K562 (cell line): ENCODE measurements around the gene GRIA3. TPM values are rescaled to one million over a fixed set of nuclear protein-coding genes. Genes with fewer than 3 reads are reported as not detected.

ENCODE experiments used
- ARID3A ChIP-seq: IDR thresholded peaks from 2 replicates; pipeline ENCODE4 v1.6.1; 2012; ENCODE audit warnings: low read depth, low read length, improper control_type of control experiment, borderline replicate concordance
- BRCA1 ChIP-seq, 2 experiments: fragments of 450-650 bp in 1 of 2; sonication (generic) in 1 of 2; formaldehyde crosslinking in 1 of 2; IDR thresholded peaks; 2 replicates each; pipeline versions ENCODE4 v1.5.0 to v1.6.1; 2017 to 2020; ENCODE audit warnings: mild to moderate bottlenecking in 1 of 2, missing genetic modification reagents in 1 of 2
- CGGBP1 ChIP-seq: fragments of 250-450 bp; sonication (Bioruptor Pico); IDR thresholded peaks from 2 replicates; pipeline ENCODE4 v1.9.0; 2021; ENCODE audit warnings: mild to moderate bottlenecking
- NEUROD1 ChIP-seq: fragments of 150-350 bp; IDR thresholded peaks from 2 replicates; pipeline ENCODE4 v1.6.1; 2014; ENCODE audit warnings: borderline replicate concordance, low read length, low read depth; ENCODE audit not compliant: partially characterized antibody
- NFXL1 ChIP-seq: fragments of 450-650 bp; formaldehyde crosslinking; IDR thresholded peaks from 2 replicates; pipeline ENCODE4 v1.4.0; 2021; ENCODE audit warnings: mild to moderate bottlenecking
- OTX1 ChIP-seq: fragments of 450-650 bp; formaldehyde crosslinking; IDR thresholded peaks from 2 replicates; pipeline ENCODE4 v1.4.0; 2022; ENCODE audit warnings: mild to moderate bottlenecking
- POLR2AphosphoS5 ChIP-seq: IDR thresholded peaks from 2 replicates; pipeline ENCODE4 v1.6.1; 2011; ENCODE audit warnings: mild to moderate bottlenecking, low read depth, low read length, moderate library complexity; ENCODE audit not compliant: control insufficient read depth, insufficient read depth
- PRMT5 ChIP-seq: sonication (generic); formaldehyde crosslinking; IDR thresholded peaks from 2 replicates; pipeline ENCODE4 v1.5.0; 2020; ENCODE audit warnings: missing genetic modification reagents
- SRSF1 ChIP-seq: fragments of 200-400 bp; formaldehyde crosslinking; IDR thresholded peaks from 2 replicates; pipeline ENCODE4 v1.6.1; 2017; ENCODE audit warnings: mild to moderate bottlenecking, low read depth, low read length, moderate library complexity
- STAT6 ChIP-seq: sonication (generic); formaldehyde crosslinking; IDR thresholded peaks from 2 replicates; pipeline ENCODE4 v1.8.1; 2023; ENCODE audit warnings: mild to moderate bottlenecking, missing genetic modification reagents
- THRB ChIP-seq: fragments of 450-650 bp; formaldehyde crosslinking; conservative IDR thresholded peaks from 2 replicates; pipeline ENCODE4 v1.4.0; 2022; ENCODE audit warnings: mild to moderate bottlenecking, missing genetic modification characterization
- XRCC4 ChIP-seq: IDR thresholded peaks from one replicate; pipeline ENCODE4 v1.6.1; 2011; ENCODE audit not compliant: insufficient read depth, insufficient read length; ENCODE audit errors: extremely low read depth
- ZNF449 ChIP-seq: fragments of 250-450 bp; sonication (Bioruptor Pico); IDR thresholded peaks from 2 replicates; pipeline ENCODE4 v1.8.0; 2022; ENCODE audit warnings: moderate library complexity, mild to moderate bottlenecking, inconsistent platforms
- ZZZ3 ChIP-seq: fragments of 450-650 bp; IDR thresholded peaks from 2 replicates; pipeline ENCODE4 v1.6.1; 2016; ENCODE audit warnings: antibody characterized with exemption, mild to moderate bottlenecking, moderate library complexity
- polyA plus RNA-seq, 8 experiments: library from polyadenylated mRNA; depleted of rRNA in 4 of 8; stranded (reverse) in 5 of 8; unstranded in 3 of 8; fragments of >200 nt; fragmentation: Nextera tagmentation in 2 of 8; fragmentation: Illumina TruSeq in 1 of 8; extraction: Ambion mirVana in 2 of 8; extraction: Trizol in 1 of 8; gene quantifications; 2 replicates each; pipeline versions ENCODE4 v1.2.1 to v1.2.3, GENCODE V29; 2011 to 2014; ENCODE audit warnings: inconsistent platforms in 1 of 8, missing spikeins in 1 of 8
- total RNA-seq, 7 experiments: library from RNA; depleted of rRNA in 6 of 7; stranded (reverse); fragments of >200 nt in 6 of 7; fragmentation: Illumina TruSeq in 2 of 7; extraction: Trizol in 2 of 7; gene quantifications; 2 replicates each; pipeline versions ENCODE4 v1.2.1 to v1.2.3, GENCODE V29; 2011 to 2021; ENCODE audit warnings: low replicate concordance in 1 of 7

GRIA3 gene
- total and polyA plus RNA-seq, 9 of the 15 experiments (the other 6 are each of a cell fraction or from before 2014, with no cell fraction given), result 0.10 TPM; not detected in 8

GRCh38 chrX:123322536-123322935 is 138.5 kb downstream of the GRIA3 start (continued):
- TF ChIP-seq THRB (no peak), ZNF449 (CRISPR knock-in tag) (no peak), POLR2AphosphoS5 (no peak), SRSF1 (no peak), STAT6 (CRISPR knock-in tag) (no peak), CGGBP1 (no peak), ARID3A (no peak), XRCC4 (no peak), PRMT5 (CRISPR knock-in tag) (no peak), BRCA1 (IDR thresholded peaks at IDR 0.05) (no peak), BRCA1 (CRISPR knock-in tag; IDR thresholded peaks at IDR 0.05) (no peak), OTX1 (no peak), NFXL1 (CRISPR knock-in tag) (no peak), ZZZ3 (no peak), NEUROD1 (no peak)
- TF ChIP-seq, all 486 proteins: peak for 0
